Measurements from ENCODE around the gene LHX1.

The LHX1 gene

GRCh38 chr17:36937001-36937958, at the start of gene LHX1:
LHX1 (plus strand) TSS chr17:36937475; CDS start chr17:36938198, 723 bp downstream.
- peak within 1 kb of the TSS; percentile 32 for H3K4me3 ChIP-seq (ENCODE audit: low read length)
- no peak for TF ChIP-seq ZNF274 (IDR thresholded peaks at IDR 0.05; ENCODE audit: low read depth, low read length)

DNA sequence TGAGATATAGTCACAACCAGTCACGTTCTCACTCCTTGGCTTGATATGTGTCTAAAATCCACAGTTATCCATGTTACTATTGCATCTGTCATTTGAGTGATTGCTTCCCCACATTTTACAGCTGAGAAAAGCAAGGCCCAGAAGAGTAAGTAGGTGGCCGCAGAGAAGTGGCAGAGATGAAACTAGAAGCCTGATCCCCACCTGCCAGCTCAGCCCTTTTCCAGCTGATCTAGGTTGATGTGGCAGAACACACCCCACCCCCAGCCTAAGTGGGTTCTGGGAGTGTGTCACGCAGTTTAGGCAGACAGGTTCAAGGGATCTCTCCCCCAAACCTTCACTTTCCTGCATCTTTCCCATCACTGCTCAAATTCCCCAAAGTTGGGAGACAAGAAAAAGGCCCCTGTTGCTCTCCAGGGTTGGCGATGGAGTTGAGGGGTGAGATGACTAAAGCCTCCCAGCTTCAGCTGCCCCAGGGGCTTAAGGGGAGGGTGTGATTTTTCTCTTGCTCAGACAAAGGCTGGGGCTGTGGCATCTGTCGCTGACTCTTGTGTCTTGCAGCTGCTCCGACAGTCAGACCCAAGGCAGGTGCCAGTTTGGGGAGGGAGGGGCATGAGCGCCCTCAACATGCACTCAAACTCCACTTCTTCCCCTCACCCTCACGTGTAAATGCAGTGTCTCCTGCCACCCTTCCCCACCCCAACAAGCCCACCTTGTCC, 48.9 kb upstream of the LHX1 start:
- no peak overlapping the region for H3K4me3 ChIP-seq (ENCODE audit: low read length)
- no peak for TF ChIP-seq ZNF274 (IDR thresholded peaks at IDR 0.05; ENCODE audit: low read depth, low read length)

DNA sequence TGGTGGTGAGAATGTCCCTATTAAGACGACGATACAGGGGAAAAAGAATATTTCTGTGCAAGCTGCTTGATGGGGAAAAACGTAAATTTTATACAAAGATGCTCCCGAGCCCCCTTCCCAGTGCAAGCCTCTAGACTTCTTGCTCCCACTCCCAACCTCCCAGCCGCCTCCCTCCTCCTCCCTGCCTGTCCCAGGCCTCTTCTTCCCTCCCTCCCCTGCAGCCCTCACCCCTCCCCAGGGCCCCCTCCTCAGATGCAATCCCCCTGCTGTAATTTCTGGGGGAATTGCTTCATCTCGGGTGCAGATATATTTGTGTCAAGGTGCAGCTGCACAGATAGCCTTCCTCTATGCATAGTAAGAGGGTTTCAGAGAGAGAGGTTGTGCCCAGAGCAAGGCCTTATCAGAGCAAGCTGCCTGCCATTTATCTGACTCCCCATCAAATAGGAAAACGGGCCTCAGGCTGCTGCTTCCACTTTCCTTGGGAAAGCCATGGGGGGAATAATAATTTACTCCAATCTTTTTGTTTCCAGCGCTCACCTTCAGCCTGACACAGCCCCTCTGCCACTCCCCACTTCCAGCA, 47.4 kb upstream of the LHX1 start:
- no peak overlapping the region for H3K4me3 ChIP-seq (ENCODE audit: low read length)
- TF ChIP-seq ZNF274 (IDR thresholded peaks at IDR 0.05; ENCODE audit: low read depth, low read length), result no peak

- TF ChIP-seq ZNF274 (IDR thresholded peaks at IDR 0.05; ENCODE audit: low read depth, low read length), result no peak
Measured at GRCh38 chr17:36890398-36891168, 46.7 kb upstream of the LHX1 start.

DNA sequence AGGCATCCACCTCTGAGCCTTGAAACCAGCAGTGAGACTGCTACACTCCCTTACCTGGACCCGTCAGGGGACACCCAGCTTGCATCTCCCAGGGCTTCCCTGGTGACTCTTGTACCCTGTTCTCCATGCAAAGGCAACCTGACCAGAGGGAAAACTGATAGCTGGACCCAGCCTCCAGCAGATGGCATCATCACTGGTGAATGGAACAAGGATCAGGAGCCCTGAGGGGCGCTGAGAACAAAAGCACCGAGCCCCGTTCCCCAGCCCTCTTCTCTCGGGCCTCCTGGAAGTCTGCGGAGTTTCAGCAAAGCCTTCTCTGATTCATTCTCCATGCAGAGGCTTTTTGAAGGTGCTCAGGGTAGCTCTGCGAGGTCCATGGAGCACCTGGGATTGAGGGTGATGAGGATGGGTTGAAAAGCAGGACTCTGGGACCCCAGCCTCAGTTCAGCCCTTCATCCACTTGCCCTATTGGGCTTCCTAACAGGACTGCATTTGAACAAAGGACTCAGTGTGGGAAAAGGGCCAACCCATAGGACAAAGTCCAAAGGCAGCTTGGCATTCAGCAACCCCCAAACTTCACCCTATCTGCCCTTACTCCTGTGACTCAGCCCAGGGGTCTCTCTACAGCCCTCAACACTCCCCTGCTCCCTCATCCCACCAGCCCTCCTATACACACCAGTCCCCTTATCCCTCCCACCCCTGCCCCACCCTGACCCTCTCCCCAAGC, 45.0 kb upstream of the LHX1 start:
- no peak overlapping the region for H3K4me3 ChIP-seq (ENCODE audit: low read length)
- no peak for TF ChIP-seq ZNF274 (IDR thresholded peaks at IDR 0.05; ENCODE audit: low read depth, low read length)

More at GRCh38 chr17:36890398-36891168, 46.7 kb upstream of the LHX1 start:
- no peak overlapping the region for H3K4me3 ChIP-seq (ENCODE audit: low read length)

- TF ChIP-seq ZNF274 (IDR thresholded peaks at IDR 0.05; ENCODE audit: low read depth, low read length), result no peak
Measured at GRCh38 chr17:36894177-36894576, 43.1 kb upstream of the LHX1 start.

GRCh38 chr17:36894925-36895324, 42.4 kb upstream of the LHX1 start:
- no peak overlapping the region for H3K4me3 ChIP-seq (ENCODE audit: low read length)
- no peak for TF ChIP-seq ZNF274 (IDR thresholded peaks at IDR 0.05; ENCODE audit: low read depth, low read length)

More at GRCh38 chr17:36894177-36894576, 43.1 kb upstream of the LHX1 start:
- no peak overlapping the region for H3K4me3 ChIP-seq (ENCODE audit: low read length)

DNA sequence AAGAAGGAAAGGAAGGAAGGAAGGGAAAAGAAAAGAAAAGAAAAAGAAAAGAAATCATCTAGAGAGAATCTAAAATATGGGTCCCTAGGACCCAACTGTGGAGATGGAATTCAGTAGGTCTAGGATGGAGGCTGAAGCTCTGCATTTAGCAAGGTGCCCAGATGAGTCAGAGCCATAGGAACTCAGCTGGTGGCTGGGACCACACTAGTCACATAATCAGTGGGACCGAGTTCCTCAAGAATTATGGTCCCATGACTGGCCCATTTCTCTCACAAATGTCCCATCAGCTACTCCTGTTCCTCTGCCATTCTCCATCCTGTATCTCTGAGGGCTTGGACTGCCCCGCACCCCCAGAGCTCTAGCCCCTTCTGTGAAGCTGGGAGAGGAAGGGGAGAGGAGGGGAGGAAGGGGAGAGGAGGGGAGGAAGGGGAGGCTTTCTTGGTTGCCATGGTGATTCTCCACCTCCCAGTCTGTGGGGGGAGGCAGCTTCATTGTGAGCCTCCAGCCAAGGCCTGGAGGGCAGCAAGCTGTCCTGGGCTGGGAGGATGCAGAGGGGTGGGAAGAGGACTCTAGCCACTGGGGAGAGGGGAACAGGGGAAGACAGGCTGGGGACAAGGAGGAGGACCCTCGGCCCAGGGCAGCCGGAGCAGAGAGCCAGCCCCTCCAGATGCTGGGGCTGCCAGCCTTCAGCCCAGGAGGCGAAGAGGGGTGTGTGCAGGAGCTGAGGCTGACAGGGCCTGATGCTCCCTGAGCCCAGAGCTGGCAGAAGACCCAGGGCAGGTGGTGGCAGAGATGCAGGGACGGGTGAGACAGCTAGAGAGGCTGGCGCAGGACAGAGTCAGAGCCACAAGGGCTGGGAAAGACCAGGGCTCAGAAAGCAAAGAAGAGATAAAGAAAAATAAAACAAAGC, 37.8 kb upstream of the LHX1 start:
- no peak overlapping the region for H3K4me3 ChIP-seq (ENCODE audit: low read length)
- no peak for TF ChIP-seq ZNF274 (IDR thresholded peaks at IDR 0.05; ENCODE audit: low read depth, low read length)

- no peak overlapping the region for H3K4me3 ChIP-seq (ENCODE audit: low read length)
- no peak for TF ChIP-seq ZNF274 (IDR thresholded peaks at IDR 0.05; ENCODE audit: low read depth, low read length)
Measured at GRCh38 chr17:36900160-36900512, 37.1 kb upstream of the LHX1 start.

GRCh38 chr17:36901506-36901905, 35.8 kb upstream of the LHX1 start:
- no peak overlapping the region for H3K4me3 ChIP-seq (ENCODE audit: low read length)
- TF ChIP-seq ZNF274 (IDR thresholded peaks at IDR 0.05; ENCODE audit: low read depth, low read length), result no peak

- no peak overlapping the region for H3K4me3 ChIP-seq (ENCODE audit: low read length)
- no peak for TF ChIP-seq ZNF274 (IDR thresholded peaks at IDR 0.05; ENCODE audit: low read depth, low read length)
Measured at GRCh38 chr17:36907407-36907806, 29.9 kb upstream of the LHX1 start.

DNA sequence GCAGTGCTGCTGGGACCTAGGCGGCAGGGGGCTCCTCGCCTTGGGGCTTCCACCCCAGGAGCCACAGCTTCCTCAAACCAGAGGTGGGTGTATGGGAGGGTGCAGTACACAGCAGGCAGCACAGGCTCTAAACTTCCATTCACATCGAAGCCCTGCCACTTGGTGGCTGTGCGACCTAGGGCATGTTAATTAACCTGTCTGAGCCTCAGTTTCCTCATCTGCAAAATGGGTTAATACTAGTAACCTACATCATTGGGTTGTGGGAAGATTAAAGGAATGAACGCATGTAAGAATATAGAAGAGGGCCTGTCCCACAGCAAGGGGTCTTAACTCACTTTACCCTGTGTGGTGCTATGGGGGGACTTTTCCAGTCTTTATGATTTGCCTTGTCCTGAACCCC, 26.8 kb upstream of the LHX1 start:
- H3K4me3 ChIP-seq (ENCODE audit: low read length), result no peak overlapping the region

More for the DNA sequence above, 26.8 kb upstream of the LHX1 start:
- TF ChIP-seq ZNF274 (IDR thresholded peaks at IDR 0.05; ENCODE audit: low read depth, low read length), result no peak

Data from GM08714 (cell line).